Hepatocyte (in vitro differentiated cells): ENCODE measurements around the gene HMX2. TPM values are rescaled to one million over a fixed set of nuclear protein-coding genes. Genes with fewer than 3 reads are reported as not detected.

ENCODE experiments used
- DNase-seq: peaks from one replicate; pipeline ENCODE4 v3.0.0-alpha.2; 2016; ENCODE audit warnings: low spot score
- H2AFZ ChIP-seq: fragments of 200-600 bp; sonication (generic); 2 replicates; pipeline ENCODE4 v1.6.0; 2016; ENCODE audit warnings: antibody characterized with exemption, mild to moderate bottlenecking
- H3K27ac ChIP-seq: fragments of 200-600 bp; sonication (generic); 2 replicates; pipeline ENCODE4 v1.5.1; 2016; ENCODE audit warnings: mild to moderate bottlenecking
- H3K27me3 ChIP-seq: fragments of 200-600 bp; sonication (generic); 2 replicates; pipeline ENCODE4 v1.6.1; 2016
- H3K36me3 ChIP-seq: fragments of 200-600 bp; sonication (generic); replicated peaks from 2 replicates; pipeline ENCODE4 v1.5.1; 2016; ENCODE audit warnings: low read depth; ENCODE audit not compliant: insufficient read depth
- H3K4me1 ChIP-seq: fragments of 200-600 bp; sonication (generic); 2 replicates; pipeline ENCODE4 v1.5.1; 2016; ENCODE audit warnings: mild to moderate bottlenecking, moderate library complexity; ENCODE audit not compliant: insufficient read depth
- H3K4me2 ChIP-seq: fragments of 200-600 bp; sonication (generic); 2 replicates; pipeline ENCODE4 v1.6.0; 2016
- H3K4me3 ChIP-seq: fragments of 200-600 bp; sonication (generic); 2 replicates; pipeline ENCODE4 v1.5.1; 2016; ENCODE audit warnings: mild to moderate bottlenecking
- H3K79me2 ChIP-seq: fragments of 200-600 bp; sonication (generic); 2 replicates; pipeline ENCODE4 v1.6.0; 2017; ENCODE audit warnings: mild to moderate bottlenecking
- H3K9me2 ChIP-seq: fragments of 200-600 bp; sonication (generic); replicated peaks from 2 replicates; pipeline ENCODE4 v1.6.0; 2017; ENCODE audit warnings: mild to moderate bottlenecking; ENCODE audit not compliant: insufficient read depth
- H3K9me3 ChIP-seq: fragments of 200-600 bp; sonication (generic); 2 replicates; pipeline ENCODE4 v1.5.1; 2016; ENCODE audit warnings: low read depth, mild to moderate bottlenecking
- H4K20me1 ChIP-seq: fragments of 200-600 bp; sonication (generic); 2 replicates; pipeline ENCODE4 v1.6.0; 2016; ENCODE audit warnings: mild to moderate bottlenecking; ENCODE audit not compliant: insufficient read depth, poor library complexity, severe bottlenecking
- EZH2 ChIP-seq: fragments of 200-600 bp; sonication (generic); IDR thresholded peaks from 2 replicates; pipeline ENCODE4 v1.6.1; 2016; ENCODE audit warnings: antibody characterized with exemption, mild to moderate bottlenecking, borderline replicate concordance
- EZH2phosphoT487 ChIP-seq: fragments of 200-600 bp; sonication (generic); IDR thresholded peaks from one replicate; pipeline ENCODE4 v1.6.1; 2018; ENCODE audit warnings: antibody characterized with exemption, mild to moderate bottlenecking, low read depth, moderate library complexity; ENCODE audit not compliant: unreplicated experiment, severe bottlenecking
- WGBS: methylation state at CpG from one replicate; pipeline ENCODE4 v1.1.6; 2016; ENCODE audit warnings: low lambda C conversion rate; ENCODE audit errors: missing lambda C conversion rate; 5-methylcytosine and 5-hydroxymethylcytosine counted together
- polyA plus RNA-seq: library from polyadenylated mRNA; unstranded; fragments of >200 nt; fragmentation: Nextera tagmentation; extraction: Ambion mirVana; gene quantifications from 2 replicates; pipeline ENCODE4 v1.2.1, GENCODE V29; 2016
- total RNA-seq: library from RNA; depleted of rRNA; stranded (reverse); fragments of >200 nt; gene quantifications from 2 replicates; pipeline ENCODE4 v1.2.3, GENCODE V29; 2014
- TF ChIP-seq, protein P1 (sequence below): fragments of 200-600 bp; sonication (generic); IDR thresholded peaks from 2 replicates; pipeline ENCODE4 v1.5.1; 2016; ENCODE audit warnings: antibody characterized with exemption, mild to moderate bottlenecking; ENCODE audit not compliant: poor library complexity

HMX2 gene
- total and polyA plus RNA-seq, 2 experiments from 2014 or later, result not detected

DNA sequence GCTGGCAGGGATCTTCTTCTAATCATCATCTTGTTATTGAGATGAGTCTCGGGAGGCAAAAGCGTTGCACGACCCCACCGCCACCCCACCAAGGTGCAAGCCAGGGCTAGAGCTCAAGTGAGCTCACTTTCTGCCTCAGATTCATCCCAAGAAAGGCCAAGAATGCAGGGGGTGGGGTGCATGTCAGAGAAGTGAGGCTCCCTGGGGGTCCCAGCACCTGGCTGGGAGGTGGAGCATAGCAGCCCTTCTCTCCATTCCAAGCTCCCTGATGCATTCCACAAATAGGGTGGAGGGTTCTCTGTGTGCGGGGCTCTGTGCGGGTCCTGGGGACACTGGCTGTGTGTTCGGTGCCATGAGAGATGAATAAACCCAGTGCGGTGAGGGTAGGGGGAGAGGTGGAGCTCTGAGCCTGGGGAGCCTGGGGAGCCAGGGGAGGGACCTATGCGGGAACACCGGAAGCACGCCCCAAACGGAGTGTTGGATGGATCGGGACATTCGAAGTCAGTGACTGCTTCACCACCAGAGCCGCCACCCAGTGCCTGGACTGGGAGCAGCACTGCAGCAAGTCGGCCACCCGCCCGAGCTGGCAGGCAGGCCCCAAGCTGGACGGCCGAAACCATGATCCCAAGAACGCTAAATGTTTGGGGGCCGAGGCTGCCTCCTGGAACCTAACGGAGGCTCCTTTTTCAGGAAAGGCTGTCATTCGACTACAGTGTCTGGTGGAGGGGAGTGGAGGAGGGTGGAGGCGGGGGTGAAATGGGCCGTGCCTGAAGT, 30.1 kb upstream of the HMX2 start:
- 44% methylated on average over 26 of the region's 26 CpGs for WGBS
- no peaks in the 10 kb centered on the region for H3K9me2 ChIP-seq
- H3K27ac ChIP-seq, result no peak overlapping the region
- TF ChIP-seq EZH2phosphoT487, result no peak
- no peak for TF ChIP-seq EZH2
- TF ChIP-seq, protein P1, sequence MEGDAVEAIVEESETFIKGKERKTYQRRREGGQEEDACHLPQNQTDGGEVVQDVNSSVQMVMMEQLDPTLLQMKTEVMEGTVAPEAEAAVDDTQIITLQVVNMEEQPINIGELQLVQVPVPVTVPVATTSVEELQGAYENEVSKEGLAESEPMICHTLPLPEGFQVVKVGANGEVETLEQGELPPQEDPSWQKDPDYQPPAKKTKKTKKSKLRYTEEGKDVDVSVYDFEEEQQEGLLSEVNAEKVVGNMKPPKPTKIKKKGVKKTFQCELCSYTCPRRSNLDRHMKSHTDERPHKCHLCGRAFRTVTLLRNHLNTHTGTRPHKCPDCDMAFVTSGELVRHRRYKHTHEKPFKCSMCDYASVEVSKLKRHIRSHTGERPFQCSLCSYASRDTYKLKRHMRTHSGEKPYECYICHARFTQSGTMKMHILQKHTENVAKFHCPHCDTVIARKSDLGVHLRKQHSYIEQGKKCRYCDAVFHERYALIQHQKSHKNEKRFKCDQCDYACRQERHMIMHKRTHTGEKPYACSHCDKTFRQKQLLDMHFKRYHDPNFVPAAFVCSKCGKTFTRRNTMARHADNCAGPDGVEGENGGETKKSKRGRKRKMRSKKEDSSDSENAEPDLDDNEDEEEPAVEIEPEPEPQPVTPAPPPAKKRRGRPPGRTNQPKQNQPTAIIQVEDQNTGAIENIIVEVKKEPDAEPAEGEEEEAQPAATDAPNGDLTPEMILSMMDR, result no peak
- H3K36me3 ChIP-seq, result no peaks in the 10 kb centered on the region
- no peak overlapping the region for H3K4me3 ChIP-seq
- H3K4me2 ChIP-seq, result no peak overlapping the region
- no peaks in the 10 kb centered on the region for H3K79me2 ChIP-seq
- DNase-seq, result no peak
- no peaks in the 10 kb centered on the region for H4K20me1 ChIP-seq
- H3K4me1 ChIP-seq, result no peaks in the 10 kb centered on the region
- H2AFZ ChIP-seq, result no peak overlapping the region
- H3K27me3 ChIP-seq, result peaks cover 34% of the 10 kb centered on the region
- no peaks in the 10 kb centered on the region for H3K9me3 ChIP-seq

DNA sequence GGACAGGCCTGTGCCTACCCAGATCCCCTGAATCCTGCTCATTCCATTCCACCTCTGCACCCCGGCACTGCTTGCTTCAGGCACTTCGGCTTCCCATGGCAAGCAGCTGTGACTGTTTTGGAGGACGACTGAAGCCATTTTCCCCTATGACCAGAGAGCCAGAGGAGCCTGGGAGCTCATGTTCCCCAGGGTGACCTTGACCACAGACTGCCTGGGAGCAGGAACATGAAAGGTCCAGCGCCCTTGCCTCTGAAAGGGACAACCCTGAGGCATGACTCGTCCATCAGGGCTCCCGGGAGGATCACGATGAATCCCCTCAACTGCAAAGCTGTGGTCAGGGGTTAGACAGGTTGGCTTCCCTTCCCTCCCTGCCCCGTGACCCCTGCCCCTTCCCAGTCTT, 28.9 kb upstream of the HMX2 start:
- Histone ChIP-seq H3K4me1 (no peaks in the 10 kb centered on the region), H3K4me3 (no peak overlapping the region), H3K27ac (no peak overlapping the region), H3K79me2 (no peaks in the 10 kb centered on the region), H3K9me2 (no peaks in the 10 kb centered on the region), H3K4me2 (no peak overlapping the region), H4K20me1 (no peaks in the 10 kb centered on the region), H3K9me3 (no peaks in the 10 kb centered on the region), H2AFZ (no peak overlapping the region), H3K36me3 (no peaks in the 10 kb centered on the region), H3K27me3 (peaks cover 38% of the 10 kb centered on the region)
- DNase-seq, result no peak
- 93% methylated on average over 7 of the region's 8 CpGs for WGBS
- TF ChIP-seq, protein P1, result no peak
- TF ChIP-seq EZH2, result no peak
- no peak for TF ChIP-seq EZH2phosphoT487

DNA sequence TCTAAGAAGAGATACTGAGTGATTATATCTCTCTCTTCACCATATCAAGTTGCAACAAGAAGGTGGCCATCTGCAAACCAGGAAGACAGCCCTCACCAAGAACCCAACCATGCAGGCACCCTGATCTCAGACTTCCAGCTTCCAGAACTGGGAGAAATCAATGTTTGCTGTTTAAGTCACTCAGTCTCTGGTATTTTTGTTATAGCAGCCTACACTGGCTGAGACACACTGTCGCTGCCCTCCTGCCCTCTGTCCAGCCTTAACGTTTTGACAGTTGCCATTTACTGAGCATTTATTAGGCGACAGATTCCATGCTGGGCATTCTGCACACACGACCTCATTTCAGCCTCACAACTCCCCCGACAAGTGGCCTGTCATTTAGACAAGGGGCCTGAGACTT, 21.7 kb upstream of the HMX2 start:
- Histone ChIP-seq H3K36me3 (no peaks in the 10 kb centered on the region), H3K9me2 (no peaks in the 10 kb centered on the region), H3K4me3 (no peak overlapping the region), H3K4me2 (no peak overlapping the region), H3K27me3 (peaks cover 68% of the 10 kb centered on the region), H3K4me1 (no peaks in the 10 kb centered on the region), H3K9me3 (no peaks in the 10 kb centered on the region), H3K27ac (no peak overlapping the region), H3K79me2 (no peaks in the 10 kb centered on the region), H2AFZ (no peak overlapping the region), H4K20me1 (no peaks in the 10 kb centered on the region)
- no peak for DNase-seq
- 68% methylated on average over 5 of the region's 5 CpGs for WGBS
- TF ChIP-seq EZH2 (no peak), EZH2phosphoT487 (no peak)
- TF ChIP-seq, protein P1, result no peak
